DOHH2 (cell line): ENCODE data around the gene AFAP1.

Source experiments
- H3F3A ChIP-seq: fragments of 200-600 bp; sonication (generic), shearing (Covaris generic); 2 replicates; pipeline ENCODE4 v1.6.0; 2016; ENCODE audit warnings: antibody characterized with exemption, mild to moderate bottlenecking; ENCODE audit not compliant: control insufficient read depth, insufficient read depth
- H3K27ac ChIP-seq: fragments of 200-600 bp; sonication (generic); 2 replicates; pipeline ENCODE4 v1.5.1; 2014; ENCODE audit warnings: low read depth, mild to moderate bottlenecking, low read length, moderate library complexity
- H3K27me3 ChIP-seq: fragments of 200-600 bp; sonication (generic); 2 replicates; pipeline ENCODE4 v1.6.1; 2014; ENCODE audit warnings: mild to moderate bottlenecking, low read length, mixed read lengths; ENCODE audit not compliant: control insufficient read depth
- H3K36me3 ChIP-seq: fragments of 200-600 bp; sonication (generic); 2 replicates; pipeline ENCODE4 v1.6.1; 2014; ENCODE audit warnings: mild to moderate bottlenecking, low read length, moderate library complexity, mixed read lengths; ENCODE audit not compliant: control insufficient read depth
- H3K4me1 ChIP-seq: fragments of 200-600 bp; sonication (generic); 2 replicates; pipeline ENCODE4 v1.6.1; 2014; ENCODE audit warnings: mild to moderate bottlenecking, low read length, mixed read lengths; ENCODE audit not compliant: control insufficient read depth
- H3K4me2 ChIP-seq: fragments of 200-600 bp; sonication (generic); 2 replicates; pipeline ENCODE4 v1.6.0; 2014; ENCODE audit warnings: mild to moderate bottlenecking, low read length, moderate library complexity
- H3K4me3 ChIP-seq: fragments of 200-600 bp; sonication (generic); 2 replicates; pipeline ENCODE4 v1.5.1; 2014; ENCODE audit warnings: mild to moderate bottlenecking, low read length, mixed read lengths
- H3K79me2 ChIP-seq: fragments of 200-600 bp; sonication (generic); 2 replicates; pipeline ENCODE4 v1.6.1; 2014; ENCODE audit warnings: mild to moderate bottlenecking, low read length, mixed read lengths; ENCODE audit not compliant: control insufficient read depth
- H3K9me2 ChIP-seq: fragments of 200-600 bp; sonication (generic); replicated peaks from 2 replicates; pipeline ENCODE4 v1.6.1; 2014; ENCODE audit warnings: mild to moderate bottlenecking, low read length, mixed read lengths; ENCODE audit not compliant: control insufficient read depth
- H3K9me3 ChIP-seq: fragments of 200-600 bp; sonication (generic); 2 replicates; pipeline ENCODE4 v1.6.1; 2014; ENCODE audit warnings: antibody characterized with exemption, low read length, mixed read lengths; ENCODE audit not compliant: control insufficient read depth, insufficient read depth
- H4K20me1 ChIP-seq: fragments of 200-600 bp; sonication (generic); 2 replicates; pipeline ENCODE4 v1.6.0; 2014; ENCODE audit warnings: low read depth, mild to moderate bottlenecking, antibody characterized with exemption, low read length, moderate library complexity; ENCODE audit not compliant: control insufficient read depth, insufficient read depth
- CTCF ChIP-seq: fragments of 200-600 bp; sonication (generic); IDR thresholded peaks from one replicate; pipeline ENCODE4 v1.5.1; 2014; ENCODE audit warnings: antibody characterized with exemption, mild to moderate bottlenecking, low read depth, low read length; ENCODE audit not compliant: poor library complexity, severe bottlenecking
- EZH2phosphoT487 ChIP-seq: fragments of 200-600 bp; sonication (generic); IDR thresholded peaks from 2 replicates; pipeline ENCODE4 v1.6.1; 2017; ENCODE audit warnings: borderline replicate concordance, mild to moderate bottlenecking, antibody characterized with exemption, low read length, moderate library complexity, mixed read lengths

AFAP1 gene

DNA sequence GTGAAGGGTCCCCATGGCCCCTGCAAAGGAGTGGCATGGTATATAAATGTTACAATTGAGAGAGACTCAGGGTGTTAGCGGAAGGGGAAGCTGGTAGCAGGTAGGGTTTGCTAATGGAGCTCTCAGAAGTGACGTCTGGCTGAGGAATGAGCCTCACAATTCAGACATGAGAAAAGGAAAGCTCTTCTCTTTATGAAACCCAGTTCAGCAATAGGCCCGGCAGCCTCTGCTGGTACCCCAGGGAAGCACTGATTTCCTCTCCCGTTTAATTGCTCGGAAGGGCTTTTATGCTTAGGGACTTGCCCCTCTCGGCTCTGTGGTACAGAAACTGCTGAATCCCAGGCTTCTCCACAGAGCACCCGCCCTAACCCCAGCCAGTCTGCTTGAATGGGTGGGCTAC lies 19.4 kb upstream of the AFAP1 start:
- Histone ChIP-seq H3K27me3 (peaks cover 15% of the 10 kb centered on the region), H3F3A (no peaks in the 10 kb centered on the region), H3K4me1 (peaks cover 11% of the 10 kb centered on the region), H3K9me2 (no peaks in the 10 kb centered on the region), H4K20me1 (no peaks in the 10 kb centered on the region), H3K36me3 (no peaks in the 10 kb centered on the region), H3K27ac (no peak overlapping the region), H3K4me3 (no peak overlapping the region), H3K79me2 (no peaks in the 10 kb centered on the region), H3K9me3 (no peaks in the 10 kb centered on the region), H3K4me2 (no peak overlapping the region)
- no peak for TF ChIP-seq CTCF
- TF ChIP-seq EZH2phosphoT487, result no peak

GRCh38 chr4:7956934-7957656 lies 17.4 kb upstream of the AFAP1 start:
- H3K4me2 ChIP-seq, result no peak overlapping the region
- no peaks in the 10 kb centered on the region for H3K9me2 ChIP-seq
- TF ChIP-seq CTCF, result no peak
- TF ChIP-seq EZH2phosphoT487, result no peak
- no peaks in the 10 kb centered on the region for H3F3A ChIP-seq
- H3K4me3 ChIP-seq, result no peak overlapping the region
- H3K9me3 ChIP-seq, result no peaks in the 10 kb centered on the region
- peaks cover 11% of the 10 kb centered on the region for H3K4me1 ChIP-seq
- peaks cover 15% of the 10 kb centered on the region for H3K27me3 ChIP-seq
- H3K27ac ChIP-seq, result no peak overlapping the region
- H3K79me2 ChIP-seq, result no peaks in the 10 kb centered on the region
- no peaks in the 10 kb centered on the region for H3K36me3 ChIP-seq
- no peaks in the 10 kb centered on the region for H4K20me1 ChIP-seq

- Histone ChIP-seq H3K4me3 (no peak overlapping the region), H3K27me3 (peaks cover 15% of the 10 kb centered on the region), H4K20me1 (no peaks in the 10 kb centered on the region), H3K36me3 (no peaks in the 10 kb centered on the region), H3K27ac (no peak overlapping the region), H3K79me2 (no peaks in the 10 kb centered on the region), H3K9me2 (no peaks in the 10 kb centered on the region), H3K9me3 (no peaks in the 10 kb centered on the region), H3K4me2 (no peak overlapping the region), H3F3A (no peaks in the 10 kb centered on the region), H3K4me1 (peaks cover 10% of the 10 kb centered on the region)
- TF ChIP-seq EZH2phosphoT487, result no peak
- TF ChIP-seq CTCF, result no peak
These were observed 16.7 kb upstream of the AFAP1 start for GRCh38 chr4:7956270-7956808.
